Dendritic cell treated with granulocyte-macrophage colony-stimulating factor and Interleukin-4, amounts not matched to agents 40 ng/mL and 50 ng/mL, for 4 days (primary cell): ENCODE data around the gene TSSK3.

ENCODE experiments used
- H3K27ac Mint-ChIP-seq: one replicate; pipeline ENCODE4 v1.8.0; 2022; ENCODE audit warnings: mild to moderate bottlenecking, mixed read lengths
- H3K27me3 Mint-ChIP-seq: one replicate; pipeline ENCODE4 v1.8.0; 2022; ENCODE audit warnings: mild to moderate bottlenecking, mixed read lengths
- H3K36me3 Mint-ChIP-seq: one replicate; pipeline ENCODE4 v1.8.0; 2022; ENCODE audit warnings: low read depth, mixed read lengths
- H3K4me1 Mint-ChIP-seq: one replicate; pipeline ENCODE4 v1.8.0; 2022; ENCODE audit warnings: low read depth, mixed read lengths
- H3K4me3 Mint-ChIP-seq: one replicate; pipeline ENCODE4 v1.8.0; 2022; ENCODE audit warnings: mild to moderate bottlenecking, moderate library complexity, mixed read lengths
- H3K9me3 Mint-ChIP-seq: one replicate; pipeline ENCODE4 v1.8.0; 2022; ENCODE audit warnings: mixed read lengths
- intact Hi-C: fragments of 100-400 bp; cut with micrococcal nuclease; formaldehyde crosslinking; loops from one replicate; pipeline ENCODE4 v1.15.0; 2022

TSSK3 gene

DNA sequence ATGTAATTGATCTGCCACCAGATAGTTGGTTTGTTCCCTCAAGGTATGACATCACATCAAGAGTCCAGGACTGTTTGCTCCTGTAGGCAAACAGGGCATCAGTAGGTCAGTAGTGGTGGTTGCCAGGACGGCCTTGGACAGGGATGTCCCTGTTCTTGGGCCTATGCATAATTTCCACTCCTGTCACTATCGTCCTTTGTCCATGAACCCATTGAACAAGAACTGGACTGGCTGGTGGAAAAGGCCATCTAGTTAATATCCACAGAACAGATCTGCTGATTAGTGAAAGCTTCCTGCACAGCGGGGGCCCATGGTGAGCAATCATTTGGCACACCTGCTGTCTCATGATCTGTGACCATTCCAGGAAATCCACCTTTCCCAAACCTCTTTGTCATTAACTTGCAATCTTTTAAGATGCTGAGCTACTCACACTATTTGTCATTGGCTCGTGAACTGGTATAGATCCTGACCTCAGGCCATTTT is 44.3 kb downstream of the TSSK3 start:
- Mint-ChIP-seq H3K36me3 (no peaks in the 10 kb centered on the region), H3K4me1 (no peaks in the 10 kb centered on the region), H3K27me3 (peaks cover 2% of the 10 kb centered on the region), H3K4me3 (no peak overlapping the region), H3K27ac (no peak overlapping the region), H3K9me3 (no peaks in the 10 kb centered on the region)
- intact Hi-C loops = no loop called here

- Mint-ChIP-seq H3K27me3 (peaks cover 16% of the 10 kb centered on the region), H3K27ac (no peak overlapping the region), H3K9me3 (no peaks in the 10 kb centered on the region), H3K36me3 (no peaks in the 10 kb centered on the region), H3K4me1 (peaks cover 4% of the 10 kb centered on the region), H3K4me3 (no peak overlapping the region)
- intact Hi-C loops = loop anchor here (5.0 kb wide), 1 partner anchor 194 kb away; no protein-coding TSS in a partner anchor
These were observed 48.9 kb downstream of the TSSK3 start for GRCh38 chr1:32411261-32411660.

GRCh38 chr1:32413507-32414185 is 51.3 kb downstream of the TSSK3 start:
- Mint-ChIP-seq H3K36me3 (no peaks in the 10 kb centered on the region), H3K4me1 (peaks cover 4% of the 10 kb centered on the region), H3K27me3 (peaks cover 20% of the 10 kb centered on the region), H3K27ac (peak overlapping the region; percentile 54), H3K4me3 (no peak overlapping the region), H3K9me3 (no peaks in the 10 kb centered on the region)
- intact Hi-C loops = loop anchor here (2.0 to 5.0 kb wide), 2 partner anchors 13 to 196 kb away; no protein-coding TSS in a partner anchor
